CD14-positive monocyte (primary cell): ENCODE measurements around the gene YIF1B. TPM values are rescaled to one million over a fixed set of nuclear protein-coding genes. Genes with fewer than 3 reads are reported as not detected.
A peak's percentile ranks its signal among the peaks of the same experiment; 100 is the strongest.

ENCODE experiments used
- DNase-seq, 3 donors: peaks; one replicate each; pipeline ENCODE4 v3.0.0-alpha.2; 2011 to 2022
- H2AFZ ChIP-seq: 2 replicates; pipeline ENCODE4 v1.6.0; 2012; ENCODE audit warnings: mild to moderate bottlenecking, low read depth, low read length, inconsistent platforms; ENCODE audit not compliant: insufficient read depth, poor library complexity, severe bottlenecking
- H3K27ac ChIP-seq, 2 donors: 1 replicate in 1 of 2; 2 replicates in 1 of 2; pipeline ENCODE4 v1.5.1; 2012 to 2013; ENCODE audit warnings: low read length in 2 of 2, control low read depth in 1 of 2, inconsistent platforms in 1 of 2, low read depth in 1 of 2, mild to moderate bottlenecking in 1 of 2
- H3K27me3 ChIP-seq, 2 donors: one replicate each; pipeline versions ENCODE4 v1.6.0 to v1.6.1; 2011 to 2013; ENCODE audit warnings: low read length in 2 of 2; ENCODE audit not compliant: control insufficient read depth in 2 of 2, insufficient read depth in 2 of 2
- H3K36me3 ChIP-seq, 2 donors: replicated peaks in 1 of 2; 1 replicate in 1 of 2; 2 replicates in 1 of 2; pipeline versions ENCODE4 v1.5.1 to v1.6.1; 2012 to 2013; ENCODE audit warnings: low read length in 2 of 2, control low read depth in 1 of 2, inconsistent platforms in 1 of 2, mild to moderate bottlenecking in 1 of 2; ENCODE audit not compliant: insufficient read depth in 2 of 2, control insufficient read depth in 1 of 2
- H3K4me1 ChIP-seq, 2 donors: 1 replicate in 1 of 2; 2 replicates in 1 of 2; pipeline versions ENCODE4 v1.5.1 to v1.6.1; 2012 to 2013; ENCODE audit warnings: low read length in 2 of 2, control low read depth in 1 of 2, inconsistent platforms in 1 of 2, mild to moderate bottlenecking in 1 of 2, moderate library complexity in 1 of 2; ENCODE audit not compliant: insufficient read depth in 2 of 2, control insufficient read depth in 1 of 2
- H3K4me2 ChIP-seq: replicated peaks from 2 replicates; pipeline ENCODE3; 2012; ENCODE audit warnings: low read length, moderate library complexity, mild to moderate bottlenecking; ENCODE audit not compliant: poor library complexity, severe bottlenecking; ENCODE audit errors: extremely low read depth
- H3K4me3 ChIP-seq, 3 experiments: fragments of 200-600 bp in 1 of 3; sonication (generic) in 1 of 3; replicated peaks in 1 of 3; 1 replicate in 2 of 3; 2 replicates in 1 of 3; pipeline ENCODE4 v1.5.1; 2011 to 2013; ENCODE audit warnings: low read length in 3 of 3, mild to moderate bottlenecking in 3 of 3, control low read depth in 2 of 3, low read depth in 2 of 3, inconsistent platforms in 1 of 3, moderate library complexity in 1 of 3
- H3K79me2 ChIP-seq: 2 replicates; pipeline ENCODE4 v1.6.0; 2012; ENCODE audit warnings: mild to moderate bottlenecking, control low read depth, inconsistent platforms, low read length, moderate library complexity; ENCODE audit not compliant: insufficient read depth
- H3K9ac ChIP-seq: 2 replicates; pipeline ENCODE4 v1.6.0; 2017; ENCODE audit warnings: low read length, mild to moderate bottlenecking; ENCODE audit not compliant: insufficient read depth, poor library complexity, severe bottlenecking
- H3K9me3 ChIP-seq, 2 donors: replicated peaks in 1 of 2; 1 replicate in 1 of 2; 2 replicates in 1 of 2; pipeline versions ENCODE4 v1.5.1 to v1.6.1; 2012 to 2013; ENCODE audit warnings: low read length in 2 of 2, control low read depth in 1 of 2; ENCODE audit not compliant: control insufficient read depth in 1 of 2, insufficient read depth in 1 of 2
- H4K20me1 ChIP-seq: 2 replicates; pipeline ENCODE4 v1.6.0; 2012; ENCODE audit warnings: mild to moderate bottlenecking, low read length, control low read depth, moderate library complexity; ENCODE audit not compliant: insufficient read depth
- H3K27ac Mint-ChIP-seq, 7 donors: one replicate each; pipeline ENCODE4 v1.8.0; 2020; ENCODE audit warnings: mild to moderate bottlenecking in 7 of 7, mixed read lengths in 7 of 7, moderate library complexity in 6 of 7, inconsistent platforms in 2 of 7
- H3K27me3 Mint-ChIP-seq, 3 donors: one replicate each; pipeline ENCODE4 v1.8.0; 2021 to 2022; ENCODE audit warnings: low read depth in 3 of 3, mild to moderate bottlenecking in 3 of 3, mixed read lengths in 3 of 3, moderate library complexity in 3 of 3, inconsistent platforms in 1 of 3
- H3K36me3 Mint-ChIP-seq, 2 donors: one replicate each; pipeline ENCODE4 v1.8.0; 2020; ENCODE audit warnings: mixed read lengths in 2 of 2, inconsistent platforms in 1 of 2, mild to moderate bottlenecking in 1 of 2
- H3K4me1 Mint-ChIP-seq: one replicate; pipeline ENCODE4 v1.8.0; 2020; ENCODE audit warnings: mild to moderate bottlenecking, mixed read lengths
- H3K4me3 Mint-ChIP-seq, 2 donors: one replicate each; pipeline ENCODE4 v1.8.0; 2020; ENCODE audit warnings: mild to moderate bottlenecking in 2 of 2, mixed read lengths in 2 of 2, moderate library complexity in 1 of 2
- H3K9me3 Mint-ChIP-seq, 7 donors: one replicate each; pipeline ENCODE4 v1.8.0; 2020 to 2022; ENCODE audit warnings: mixed read lengths in 7 of 7, mild to moderate bottlenecking in 6 of 7, moderate library complexity in 6 of 7, inconsistent platforms in 2 of 7
- WGBS: methylation state at CpG from one replicate; pipeline ENCODE4 v1.1.5; 2013; ENCODE audit warnings: missing lambda C conversion rate; ENCODE audit not compliant: insufficient coverage; 5-methylcytosine and 5-hydroxymethylcytosine counted together
- intact Hi-C, 2 donors: fragments of 100-400 bp; cut with micrococcal nuclease; formaldehyde crosslinking; loops; one replicate each; pipeline versions ENCODE4 v1.15.0 to v1.15.1; 2023
- polyA plus RNA-seq, 3 donors: library from polyadenylated mRNA; depleted of rRNA in 1 of 3; unstranded in 2 of 3; stranded (reverse) in 1 of 3; fragments of 300-500 nt in 2 of 3; fragments of >200 nt in 1 of 3; fragmentation: Illumina TruSeq in 2 of 3; gene quantifications; 1 replicate in 2 of 3; 2 replicates in 1 of 3; pipeline ENCODE4 v1.2.3, GENCODE V29; 2012 to 2021
- TF ChIP-seq, protein P1 (sequence below): fragments of 200-600 bp; IDR thresholded peaks from one replicate; pipeline ENCODE4 v1.8.0; 2022; ENCODE audit warnings: antibody characterized with exemption, mild to moderate bottlenecking

YIF1B gene
- polyA plus RNA-seq, 3 donors = 79.4 to 90.5 (median 86.1) TPM

DNA sequence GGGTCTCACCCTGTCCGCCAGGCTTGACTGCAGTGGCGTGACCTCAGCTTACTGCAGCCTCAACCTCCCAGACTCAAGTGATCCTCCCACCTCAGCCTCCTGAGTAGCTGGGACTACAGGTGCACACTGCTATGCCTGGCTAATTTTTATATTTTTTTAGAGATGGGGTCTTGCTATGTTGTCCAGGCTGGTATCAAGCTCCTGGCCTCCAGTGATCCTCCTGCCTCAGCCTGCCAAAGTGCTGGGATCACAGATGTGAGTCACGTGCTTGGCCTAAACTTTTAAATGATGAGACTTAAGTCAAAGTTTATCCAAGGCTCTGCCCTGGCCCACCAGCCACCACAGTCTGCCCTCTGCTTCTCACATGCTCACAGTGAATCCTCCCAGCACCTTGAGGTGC is 9.5 kb downstream of the YIF1B start:
- H3K36me3 ChIP-seq = peaks cover 18 to 21% of the 10 kb centered on the region in 2 donors
- intact Hi-C loops = no loop called here
- H4K20me1 ChIP-seq = no peaks in the 10 kb centered on the region
- no peak for DNase-seq
- peaks cover 10% of the 10 kb centered on the region for H3K79me2 ChIP-seq
- H3K9me3 Mint-ChIP-seq = peaks cover 0 to 3% (median 1%) of the 10 kb centered on the region in 7 donors
- H3K4me1 Mint-ChIP-seq = peaks cover 31% of the 10 kb centered on the region
- H3K27ac ChIP-seq = no peak overlapping the region
- H2AFZ ChIP-seq = no peak overlapping the region
- 88% methylated on average over 1 of the region's 3 CpGs for WGBS
- peaks cover 26 to 36% of the 10 kb centered on the region in 2 donors for H3K4me1 ChIP-seq
- no peak overlapping the region for H3K4me3 Mint-ChIP-seq
- H3K9me3 ChIP-seq = no peaks in the 10 kb centered on the region
- H3K4me3 ChIP-seq = no peak overlapping the region
- TF ChIP-seq, protein P1, sequence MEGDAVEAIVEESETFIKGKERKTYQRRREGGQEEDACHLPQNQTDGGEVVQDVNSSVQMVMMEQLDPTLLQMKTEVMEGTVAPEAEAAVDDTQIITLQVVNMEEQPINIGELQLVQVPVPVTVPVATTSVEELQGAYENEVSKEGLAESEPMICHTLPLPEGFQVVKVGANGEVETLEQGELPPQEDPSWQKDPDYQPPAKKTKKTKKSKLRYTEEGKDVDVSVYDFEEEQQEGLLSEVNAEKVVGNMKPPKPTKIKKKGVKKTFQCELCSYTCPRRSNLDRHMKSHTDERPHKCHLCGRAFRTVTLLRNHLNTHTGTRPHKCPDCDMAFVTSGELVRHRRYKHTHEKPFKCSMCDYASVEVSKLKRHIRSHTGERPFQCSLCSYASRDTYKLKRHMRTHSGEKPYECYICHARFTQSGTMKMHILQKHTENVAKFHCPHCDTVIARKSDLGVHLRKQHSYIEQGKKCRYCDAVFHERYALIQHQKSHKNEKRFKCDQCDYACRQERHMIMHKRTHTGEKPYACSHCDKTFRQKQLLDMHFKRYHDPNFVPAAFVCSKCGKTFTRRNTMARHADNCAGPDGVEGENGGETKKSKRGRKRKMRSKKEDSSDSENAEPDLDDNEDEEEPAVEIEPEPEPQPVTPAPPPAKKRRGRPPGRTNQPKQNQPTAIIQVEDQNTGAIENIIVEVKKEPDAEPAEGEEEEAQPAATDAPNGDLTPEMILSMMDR = no peak
- no peaks in the 10 kb centered on the region for H3K27me3 ChIP-seq
- H3K27ac Mint-ChIP-seq = peak overlapping the region in 1 of 7 donors; percentile 62
- H3K27me3 Mint-ChIP-seq = peaks cover 5 to 7% (median 6%) of the 10 kb centered on the region in 3 donors
- H3K4me2 ChIP-seq = no peak overlapping the region
- no peak overlapping the region for H3K9ac ChIP-seq
- peaks cover 37 to 49% of the 10 kb centered on the region in 2 donors for H3K36me3 Mint-ChIP-seq

DNA sequence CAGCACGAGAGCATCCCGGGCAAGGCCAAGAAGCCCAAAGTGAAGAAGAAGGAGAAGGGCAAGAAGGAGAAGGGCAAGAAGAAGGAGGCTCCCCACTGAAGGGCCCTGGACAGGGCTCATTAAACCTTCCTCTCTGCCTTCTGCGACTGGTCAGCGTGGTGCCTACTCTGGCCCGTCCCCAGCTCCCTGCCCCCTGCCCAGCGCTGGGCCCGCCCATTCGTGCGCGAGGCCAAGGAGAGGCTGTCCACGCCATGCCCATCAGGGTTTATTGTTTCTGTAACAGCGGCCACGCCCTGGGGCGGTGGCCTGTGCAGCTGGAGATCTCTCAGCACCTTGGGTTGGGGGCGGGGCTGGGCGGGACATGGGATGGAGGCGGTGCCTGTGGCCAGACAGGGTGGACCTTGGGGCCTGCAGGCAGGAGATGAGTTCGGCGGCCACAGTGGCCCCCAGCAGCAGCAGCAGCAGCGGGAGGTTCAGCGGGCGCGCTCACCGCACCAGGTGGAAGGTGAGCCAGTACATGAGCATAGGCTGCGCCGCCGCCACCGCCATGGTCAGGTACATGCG is 10.8 kb downstream of the YIF1B start:
- no peaks in the 10 kb centered on the region for H3K9me3 ChIP-seq
- peaks cover 0 to 3% (median 0%) of the 10 kb centered on the region in 7 donors for H3K9me3 Mint-ChIP-seq
- H3K4me3 Mint-ChIP-seq = no peak overlapping the region
- intact Hi-C loops = no loop called here
- no peak overlapping the region for H3K4me3 ChIP-seq
- peaks cover 26 to 36% of the 10 kb centered on the region in 2 donors for H3K4me1 ChIP-seq
- H3K27me3 Mint-ChIP-seq = peaks cover 4 to 11% (median 8%) of the 10 kb centered on the region in 3 donors
- peaks cover 18 to 21% of the 10 kb centered on the region in 2 donors for H3K36me3 ChIP-seq
- no peaks in the 10 kb centered on the region for H3K79me2 ChIP-seq
- H4K20me1 ChIP-seq = no peaks in the 10 kb centered on the region
- no peak overlapping the region for H3K4me2 ChIP-seq
- H3K27me3 ChIP-seq = no peaks in the 10 kb centered on the region
- 96% methylated on average over 27 of the region's 29 CpGs for WGBS
- H3K4me1 Mint-ChIP-seq = peaks cover 29% of the 10 kb centered on the region
- peaks cover 30 to 45% of the 10 kb centered on the region in 2 donors for H3K36me3 Mint-ChIP-seq
- H3K9ac ChIP-seq = no peak overlapping the region
- no peak overlapping the region for H2AFZ ChIP-seq
- H3K27ac ChIP-seq = no peak overlapping the region
- no peak for DNase-seq
- TF ChIP-seq, protein P1 = no peak
- no peak overlapping the region for H3K27ac Mint-ChIP-seq
